ENCODE results near the gene RBM5. TPM values are rescaled to one million over a fixed set of nuclear protein-coding genes. Genes with fewer than 3 reads are reported as not detected.
A peak's percentile ranks its signal among the peaks of the same experiment; 100 is the strongest.

The RBM5 gene
- total RNA-seq: 10 to 100 TPM; 58.7 to 75.8 TPM

DNA sequence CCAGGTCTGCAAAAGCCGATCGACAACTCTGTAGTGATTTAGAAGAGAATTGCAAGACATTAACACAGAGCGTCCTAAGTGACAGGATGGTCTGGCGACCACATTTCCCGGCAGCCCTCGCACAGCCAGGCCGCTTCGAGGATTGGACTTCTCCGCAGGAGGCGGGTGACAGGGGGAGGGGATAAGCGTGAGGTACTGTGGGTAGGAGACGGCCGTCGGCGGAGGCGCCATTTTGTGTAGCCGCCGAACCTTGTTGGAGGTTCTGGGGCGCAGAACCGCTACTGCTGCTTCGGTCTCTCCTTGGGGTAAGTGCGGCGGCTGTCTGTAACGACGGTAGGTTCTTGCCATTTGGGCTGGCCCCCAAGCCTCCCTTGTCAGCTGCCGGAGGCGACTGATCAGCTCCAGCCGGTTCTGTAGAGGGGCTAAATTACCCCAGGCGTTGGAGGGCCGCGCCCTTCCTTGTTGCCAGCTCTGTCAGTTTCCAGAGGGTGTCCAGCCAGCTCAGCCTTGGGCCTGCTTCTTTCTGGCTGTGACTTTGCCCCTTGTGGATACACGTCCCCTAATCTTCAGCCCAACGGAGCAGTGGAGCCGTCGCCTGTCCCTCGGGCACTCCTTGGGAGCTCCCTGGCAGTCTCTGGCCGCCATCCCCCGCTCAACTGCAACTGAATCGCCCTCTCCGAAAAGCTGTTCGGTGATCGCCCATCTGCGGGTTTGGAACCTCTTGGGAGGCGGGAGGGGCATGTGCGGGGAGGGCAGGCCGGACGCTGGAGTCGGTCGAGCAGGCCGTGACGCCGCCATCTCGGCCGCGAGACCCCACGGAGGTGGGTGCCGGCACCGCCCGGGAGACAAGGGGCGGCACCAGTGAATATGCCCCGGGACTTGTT, at the start of gene RBM5:
TSS of gene RBM5 (plus strand) at position 195 of the 884 bp plus-strand sequence. CDS start 1,516 bp downstream, outside the sequence.
- peak within 1 kb of the TSS; percentile 95 to 96 for H3K27ac ChIP-seq
- TF ChIP-seq, protein P1, sequence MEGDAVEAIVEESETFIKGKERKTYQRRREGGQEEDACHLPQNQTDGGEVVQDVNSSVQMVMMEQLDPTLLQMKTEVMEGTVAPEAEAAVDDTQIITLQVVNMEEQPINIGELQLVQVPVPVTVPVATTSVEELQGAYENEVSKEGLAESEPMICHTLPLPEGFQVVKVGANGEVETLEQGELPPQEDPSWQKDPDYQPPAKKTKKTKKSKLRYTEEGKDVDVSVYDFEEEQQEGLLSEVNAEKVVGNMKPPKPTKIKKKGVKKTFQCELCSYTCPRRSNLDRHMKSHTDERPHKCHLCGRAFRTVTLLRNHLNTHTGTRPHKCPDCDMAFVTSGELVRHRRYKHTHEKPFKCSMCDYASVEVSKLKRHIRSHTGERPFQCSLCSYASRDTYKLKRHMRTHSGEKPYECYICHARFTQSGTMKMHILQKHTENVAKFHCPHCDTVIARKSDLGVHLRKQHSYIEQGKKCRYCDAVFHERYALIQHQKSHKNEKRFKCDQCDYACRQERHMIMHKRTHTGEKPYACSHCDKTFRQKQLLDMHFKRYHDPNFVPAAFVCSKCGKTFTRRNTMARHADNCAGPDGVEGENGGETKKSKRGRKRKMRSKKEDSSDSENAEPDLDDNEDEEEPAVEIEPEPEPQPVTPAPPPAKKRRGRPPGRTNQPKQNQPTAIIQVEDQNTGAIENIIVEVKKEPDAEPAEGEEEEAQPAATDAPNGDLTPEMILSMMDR (IDR thresholded peaks at IDR 0.05): peak in 1 of 2 donors; percentile 16

GRCh38 chr3:50044976-50045375, 43.7 kb upstream of the RBM5 start:
- Histone ChIP-seq H3K27me3 (no peaks in the 10 kb centered on the region), H3K4me3 (no peak overlapping the region), H3K36me3 (peaks cover 16% of the 10 kb centered on the region), H3K9me3 (no peaks in the 10 kb centered on the region), H3K27ac (no peak overlapping the region), H3K4me1 (no peaks in the 10 kb centered on the region)
- DNase-seq (ENCODE audit: low spot score): no peak
- TF ChIP-seq, protein P1 (IDR thresholded peaks at IDR 0.05): no peak

More for the DNA sequence above, at the start of gene RBM5:
- Histone ChIP-seq H3K9me3 (no peaks in the 10 kb centered on the region), H3K4me3 (peak within 1 kb of the TSS; percentile 84 to 95), H3K36me3 (peaks cover 37% of the 10 kb centered on the region), H3K4me1 (peaks cover 0 to 24% of the 10 kb centered on the region in 2 donors), H3K27me3 (no peaks in the 10 kb centered on the region)
- DNase-seq (ENCODE audit: low spot score): peak; percentile 95

DNA sequence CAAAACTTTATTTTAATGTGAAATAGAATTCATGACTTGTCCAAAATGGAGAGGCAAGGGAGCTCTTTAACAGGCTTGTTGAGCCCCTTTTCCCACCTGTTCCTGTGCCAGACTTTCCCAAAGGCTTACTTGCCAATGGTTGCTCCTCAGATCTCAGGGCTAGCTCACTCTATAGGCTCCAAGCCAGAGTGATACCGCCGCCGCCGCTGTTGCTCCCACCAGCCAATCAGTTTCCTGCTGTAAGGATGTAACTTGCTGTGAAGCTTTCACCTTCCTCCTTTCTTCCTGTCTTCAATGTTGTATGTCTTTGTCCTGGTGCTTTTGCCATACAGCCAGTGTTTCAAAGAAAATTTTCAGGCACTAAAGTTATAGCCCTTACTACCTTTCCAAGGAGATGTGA, 41.3 kb upstream of the RBM5 start:
- no peak for DNase-seq (ENCODE audit: low spot score)
- Histone ChIP-seq H3K9me3 (no peaks in the 10 kb centered on the region), H3K36me3 (peaks cover 16% of the 10 kb centered on the region), H3K4me1 (no peaks in the 10 kb centered on the region), H3K27me3 (no peaks in the 10 kb centered on the region), H3K27ac (no peak overlapping the region), H3K4me3 (no peak overlapping the region)
- TF ChIP-seq, protein P1 (IDR thresholded peaks at IDR 0.05): no peak

DNA sequence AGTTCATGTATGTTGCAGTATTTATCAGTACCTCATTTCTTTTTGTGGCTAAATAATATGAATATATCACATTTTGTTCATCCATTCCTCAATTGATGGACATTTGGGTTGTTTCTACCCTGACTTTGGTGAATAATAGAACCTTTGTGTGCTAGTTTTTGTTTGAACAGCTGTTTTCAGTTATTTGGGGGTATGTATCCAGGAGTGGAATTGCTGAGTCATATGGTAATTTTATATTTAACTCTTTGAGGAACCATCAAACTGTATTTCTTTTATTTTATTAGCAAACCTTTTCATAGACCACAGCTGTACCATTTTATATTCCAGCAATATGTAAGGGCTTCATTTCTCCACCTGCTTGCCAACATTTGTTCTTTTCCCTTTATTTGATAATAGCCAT, 38.4 kb upstream of the RBM5 start:
- H3K27ac ChIP-seq: no peak overlapping the region
- no peaks in the 10 kb centered on the region for H3K4me1 ChIP-seq
- no peak overlapping the region for H3K4me3 ChIP-seq
- TF ChIP-seq, protein P1 (IDR thresholded peaks at IDR 0.05): no peak
- H3K27me3 ChIP-seq: no peaks in the 10 kb centered on the region
- H3K36me3 ChIP-seq: peaks cover 40% of the 10 kb centered on the region
- DNase-seq (ENCODE audit: low spot score): no peak
- H3K9me3 ChIP-seq: no peaks in the 10 kb centered on the region

DNA sequence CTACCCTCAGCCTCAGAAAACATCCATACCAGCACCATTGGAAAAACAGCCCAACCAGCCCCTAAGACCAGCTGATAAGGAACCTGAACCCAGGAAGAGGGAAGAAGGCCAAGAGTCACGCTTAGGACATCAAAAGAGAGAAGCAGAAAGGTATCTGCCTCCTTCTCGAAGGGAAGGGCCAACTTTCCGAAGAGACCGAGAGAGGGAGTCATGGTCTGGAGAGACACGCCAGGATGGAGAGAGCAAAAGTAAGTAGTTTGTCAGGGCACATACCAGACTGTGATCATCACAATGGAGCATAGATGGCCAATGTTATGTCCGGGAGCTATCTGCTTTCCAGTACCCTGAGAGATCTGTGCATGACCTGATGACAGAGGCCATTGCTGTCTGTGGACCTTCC, 31.0 kb upstream of the RBM5 start:
- H3K4me3 ChIP-seq: no peak overlapping the region
- H3K4me1 ChIP-seq: no peaks in the 10 kb centered on the region
- peaks cover 93% of the 10 kb centered on the region for H3K36me3 ChIP-seq
- no peaks in the 10 kb centered on the region for H3K27me3 ChIP-seq
- DNase-seq (ENCODE audit: low spot score): no peak
- H3K9me3 ChIP-seq: no peaks in the 10 kb centered on the region
- no peak overlapping the region for H3K27ac ChIP-seq
- TF ChIP-seq, protein P1 (IDR thresholded peaks at IDR 0.05): no peak

Measured in right atrium auricular region (tissue), 2 donors.